Spleen (tissue), 11 donors: ENCODE results near the gene DNAJC18. TPM values are rescaled to one million over a fixed set of nuclear protein-coding genes. Genes with fewer than 3 reads are reported as not detected.

Source experiments
- DNase-seq: peaks from one replicate; pipeline ENCODE4 v3.0.0-alpha.2; 2020
- H3K27ac ChIP-seq, 8 donors: fragments of 200-600 bp; sonication (generic) in 7 of 8; 1 replicate in 4 of 8; 2 replicates in 4 of 8; pipeline versions ENCODE4 v1.5.0 to v1.8.0; 2016 to 2021; ENCODE audit warnings: inconsistent platforms in 4 of 8, mild to moderate bottlenecking in 4 of 8, moderate library complexity in 1 of 8
- H3K27me3 ChIP-seq, 7 donors: fragments of 200-600 bp; sonication (generic) in 6 of 7; replicated peaks in 1 of 7; 1 replicate in 4 of 7; 2 replicates in 3 of 7; pipeline versions ENCODE4 v1.5.0 to v1.8.0; 2016 to 2021; ENCODE audit warnings: inconsistent platforms in 3 of 7, mild to moderate bottlenecking in 1 of 7
- H3K36me3 ChIP-seq, 6 donors: fragments of 200-600 bp; sonication (generic) in 5 of 6; 1 replicate in 4 of 6; 2 replicates in 2 of 6; pipeline versions ENCODE4 v1.5.0 to v1.8.0; 2016 to 2021; ENCODE audit warnings: inconsistent platforms in 2 of 6
- H3K4me1 ChIP-seq, 6 donors: fragments of 200-600 bp; sonication (generic) in 5 of 6; 1 replicate in 3 of 6; 2 replicates in 3 of 6; pipeline versions ENCODE4 v1.5.0 to v1.8.0; 2016 to 2021; ENCODE audit warnings: inconsistent platforms in 3 of 6
- H3K4me3 ChIP-seq, 8 donors: fragments of 200-600 bp; sonication (generic) in 7 of 8; 1 replicate in 4 of 8; 2 replicates in 4 of 8; pipeline versions ENCODE4 v1.5.0 to v1.8.0; 2016 to 2021; ENCODE audit warnings: inconsistent platforms in 4 of 8, mild to moderate bottlenecking in 4 of 8, moderate library complexity in 2 of 8
- H3K9me3 ChIP-seq, 8 donors: fragments of 200-600 bp; sonication (generic) in 7 of 8; 1 replicate in 4 of 8; 2 replicates in 4 of 8; pipeline versions ENCODE4 v1.5.0 to v1.8.0; 2016 to 2021; ENCODE audit warnings: inconsistent platforms in 4 of 8
- CTCF ChIP-seq, 11 experiments: fragments of 200-600 bp in 7 of 11; fragments of 450-650 bp in 4 of 11; sonication (generic) in 4 of 11; IDR thresholded peaks in 8 of 11; conservative IDR thresholded peaks in 3 of 11; 1 replicate in 7 of 11; 2 replicates in 4 of 11; pipeline versions ENCODE4 v1.4.0 to v1.8.0; 2016 to 2021; ENCODE audit warnings: antibody characterized with exemption in 11 of 11, inconsistent platforms in 4 of 11, mild to moderate bottlenecking in 1 of 11
- POLR2A ChIP-seq, 3 donors: fragments of 450-650 bp; IDR thresholded peaks; one replicate each; pipeline ENCODE4 v1.5.1; 2017; ENCODE audit warnings: antibody characterized with exemption in 3 of 3, mild to moderate bottlenecking in 1 of 3
- POLR2AphosphoS5 ChIP-seq, 3 donors: sonication (generic); formaldehyde crosslinking; IDR thresholded peaks; one replicate each; pipeline ENCODE4 v1.5.1; 2017; ENCODE audit warnings: antibody characterized with exemption in 3 of 3
- WGBS, 5 donors: extraction: QIAGEN DNeasy Blood & Tissue Kit in 3 of 5; methylation state at CpG; one replicate each; pipeline versions ENCODE4 v1.1.5 to v1.1.7; 2013 to 2018; 5-methylcytosine and 5-hydroxymethylcytosine counted together
- intact Hi-C: fragments of 100-400 bp; cut with DNase I; formaldehyde crosslinking; loops from one replicate; pipeline ENCODE4 v1.15.0; 2023; ENCODE audit warnings: low total_unique reads
- polyA plus RNA-seq, 3 donors: library from polyadenylated mRNA; stranded (reverse); fragments of 200-250 nt; gene quantifications; one replicate each; pipeline ENCODE4 v1.2.1, GENCODE V29; 2013
- total RNA-seq, 7 donors: library from RNA; depleted of rRNA in 3 of 7; stranded (reverse); fragments of >200 nt in 3 of 7; fragmentation: NEBNext Ultra II Directional in 4 of 7; extraction: Animal tissue kit (Norgen Biotek cat#: 25700) in 4 of 7; gene quantifications; one replicate each; pipeline versions ENCODE4 v1.1.0 to v1.2.1, GENCODE V29; 2016 to 2021
- donor health status: healthy with polysubstance abuse.
- donor health status: DM: no; HTN: no; CAD: no; lungs with moderate emphysema.
- donor health status: DM: no; HTN: no; CAD: no.
- donor health status: Bipolar disorder and iron deficiency.
- donor health status: healthy.
- donor health status: DM: no; HTN: no; CAD: no.
- donor health status: DM: yes; HTN: yes; CAD: no.

The DNAJC18 gene
- total and polyA plus RNA-seq, 10 donors, result 1.3 to 10.8 (median 7.1) TPM

- H3K9me3 ChIP-seq, result no peaks in the 10 kb centered on the region
- 72 to 78% (median 75%) methylated on average over 10 of the region's 10 CpGs for WGBS, 5 donors
- peaks cover 0 to 36% (median 15%) of the 10 kb centered on the region in 7 donors for H3K27me3 ChIP-seq
- peak overlapping the region; percentile 30 to 91 (median 78) for H3K27ac ChIP-seq
- DNase-seq, result no peak
- peak overlapping the region in 1 of 8 donors; percentile 77 for H3K4me3 ChIP-seq
- TF ChIP-seq CTCF (IDR thresholded peaks at IDR 0.05 in 8 of 11, conservative IDR thresholded peaks at IDR 0.05 in 3 of 11) (no peak), POLR2A (IDR thresholded peaks at IDR 0.05) (no peak), POLR2AphosphoS5 (IDR thresholded peaks at IDR 0.05) (no peak)
- intact Hi-C loops, result no loop called here
- H3K4me1 ChIP-seq, result peaks cover 28 to 100% (median 87%) of the 10 kb centered on the region in 6 donors
- no peaks in the 10 kb centered on the region for H3K36me3 ChIP-seq
Observed at GRCh38 chr5:139390639-139391569, 48.4 kb downstream of the DNAJC18 start.

GRCh38 chr5:139389701-139390638 is 49.4 kb downstream of the DNAJC18 start, which contains the start of gene MZB1:
Gene MZB1 (minus strand): TSS chr5:139389913. CDS start chr5:139389856, 57 bp downstream.
- Histone ChIP-seq H3K4me1 (peaks cover 31 to 100% (median 93%) of the 10 kb centered on the region in 6 donors), H3K27ac (peak within 1 kb of the TSS; percentile 30 to 91 (median 78)), H3K36me3 (no peaks in the 10 kb centered on the region), H3K9me3 (no peaks in the 10 kb centered on the region), H3K4me3 (peak within 1 kb of the TSS in 7 of 8 donors; percentile 23 to 70 (median 28)), H3K27me3 (peaks cover 0 to 33% (median 15%) of the 10 kb centered on the region in 7 donors)
- whole genome bisulfite sequencing, 5 donors, result 34 to 50% (median 42%) methylated on average over 8 to 11 of the region's 11 CpGs
- no peak for TF ChIP-seq CTCF (IDR thresholded peaks at IDR 0.05 in 8 of 11, conservative IDR thresholded peaks at IDR 0.05 in 3 of 11)
- TF ChIP-seq POLR2A (IDR thresholded peaks at IDR 0.05), result peak in 1 of 3 donors; percentile 74
- peak; percentile 85 to 95 (median 94) for TF ChIP-seq POLR2AphosphoS5 (IDR thresholded peaks at IDR 0.05)
- intact Hi-C loops, result loop anchor here (10.0 kb wide), 1 partner anchor 95 kb away; the partner anchor contains the start of gene MATR3
- peak; percentile 91 for DNase-seq

GRCh38 chr5:139388198-139388821 is 51.0 kb downstream of the DNAJC18 start:
- no peaks in the 10 kb centered on the region for H3K36me3 ChIP-seq
- H3K4me1 ChIP-seq, result peaks cover 40 to 100% (median 93%) of the 10 kb centered on the region in 6 donors
- H3K27me3 ChIP-seq, result peaks cover 0 to 17% (median 1%) of the 10 kb centered on the region in 7 donors
- TF ChIP-seq POLR2AphosphoS5 (IDR thresholded peaks at IDR 0.05), result peak; percentile 56 to 63 (median 60)
- no peak for TF ChIP-seq CTCF (IDR thresholded peaks at IDR 0.05 in 8 of 11, conservative IDR thresholded peaks at IDR 0.05 in 3 of 11)
- 8 to 21% (median 15%) methylated on average over 8 of the region's 8 CpGs for WGBS, 5 donors
- H3K9me3 ChIP-seq, result no peaks in the 10 kb centered on the region
- intact Hi-C loops, result loop anchor here (10.0 kb wide), 1 partner anchor 94 kb away; the partner anchor contains the start of gene MATR3
- DNase-seq, result peak; percentile 85
- peak overlapping the region in 6 of 8 donors; percentile 23 to 70 (median 30) for H3K4me3 ChIP-seq
- H3K27ac ChIP-seq, result peak overlapping the region in 7 of 8 donors; percentile 29 to 91 (median 80)
